HEK293T (cell line): ENCODE data around the gene IRF2.
A peak's percentile ranks its signal among the peaks of the same experiment; 100 is the strongest.

Experiments
- CTCF ChIA-PET: fragments of 350-600 bp; formaldehyde crosslinking; extraction: SDS; loops from one replicate; lab custom pipeline; 2021; ENCODE audit warnings: antibody characterized with exemption, inconsistent platforms; lab: Yijun Ruan, JAX
- POLR2A ChIA-PET: fragments of 350-600 bp; formaldehyde crosslinking; extraction: SDS; loops from one replicate; lab custom pipeline; 2020; ENCODE audit warnings: antibody characterized with exemption, inconsistent platforms; lab: Yijun Ruan, JAX
- DNase-seq: peaks from one replicate; pipeline ENCODE4 v3.0.0; 2012; ENCODE audit warnings: mixed read lengths; ENCODE audit errors: extremely low spot score
- ARNT ChIP-seq: fragments of 450-650 bp; IDR thresholded peaks from 2 replicates; pipeline ENCODE4 v1.6.1; 2017; ENCODE audit warnings: mild to moderate bottlenecking
- BHLHE40 ChIP-seq: fragments of 450-650 bp; IDR thresholded peaks from 2 replicates; pipeline ENCODE4 v1.6.1; 2016; ENCODE audit warnings: mild to moderate bottlenecking, moderate library complexity, borderline replicate concordance
- CTBP1 ChIP-seq: fragments of 450-650 bp; IDR thresholded peaks from 2 replicates; pipeline ENCODE4 v1.6.1; 2016; ENCODE audit warnings: borderline replicate concordance
- ELF4 ChIP-seq: fragments of 450-650 bp; IDR thresholded peaks from 2 replicates; pipeline ENCODE4 v1.6.1; 2017; ENCODE audit warnings: antibody characterized with exemption
- FOXA1 ChIP-seq: fragments of 450-650 bp; IDR thresholded peaks from 2 replicates; pipeline ENCODE4 v1.6.1; 2016; ENCODE audit warnings: mild to moderate bottlenecking
- FOXK2 ChIP-seq: fragments of 450-650 bp; IDR thresholded peaks from 2 replicates; pipeline ENCODE4 v1.6.1; 2016; ENCODE audit warnings: mild to moderate bottlenecking
- FOXM1 ChIP-seq: fragments of 450-650 bp; IDR thresholded peaks from 2 replicates; pipeline ENCODE4 v1.6.1; 2017; ENCODE audit warnings: mild to moderate bottlenecking, borderline replicate concordance
- HDGF ChIP-seq: fragments of 450-650 bp; IDR thresholded peaks from 2 replicates; pipeline ENCODE4 v1.6.1; 2017; ENCODE audit warnings: antibody characterized with exemption, borderline replicate concordance
- L3MBTL2 ChIP-seq: fragments of 450-650 bp; conservative IDR thresholded peaks from 2 replicates; pipeline ENCODE4 v1.6.1; 2016; ENCODE audit warnings: mild to moderate bottlenecking
- LEF1 ChIP-seq: fragments of 450-650 bp; IDR thresholded peaks from 2 replicates; pipeline ENCODE4 v1.6.1; 2017; ENCODE audit warnings: mild to moderate bottlenecking, borderline replicate concordance
- NFRKB ChIP-seq: fragments of 450-650 bp; IDR thresholded peaks from 2 replicates; pipeline ENCODE4 v1.6.1; 2016; ENCODE audit warnings: mild to moderate bottlenecking, moderate library complexity
- SP1 ChIP-seq: fragments of 450-650 bp; IDR thresholded peaks from 2 replicates; pipeline ENCODE4 v1.6.1; 2017
- SUZ12 ChIP-seq: fragments of 450-650 bp; IDR thresholded peaks from 2 replicates; pipeline ENCODE4 v1.6.1; 2016; ENCODE audit warnings: mild to moderate bottlenecking
- TARDBP ChIP-seq: fragments of 450-650 bp; IDR thresholded peaks from 2 replicates; pipeline ENCODE4 v1.6.1; 2016
- ZNF384 ChIP-seq: fragments of 450-650 bp; IDR thresholded peaks from 2 replicates; pipeline ENCODE4 v1.6.1; 2016
- TF ChIP-seq, protein P1 (sequence below): fragments of 450-650 bp; IDR thresholded peaks from 2 replicates; pipeline ENCODE4 v1.6.1; 2016

IRF2 gene

GRCh38 chr4:184474263-184475095, at the start of gene IRF2:
TSS of gene IRF2 (minus strand) at chr4:184474550. CDS start at chr4:184429064, 45,486 bp downstream.
- peak; percentile 80 for DNase-seq
- CTCF ChIA-PET: no interaction called here
- TF ChIP-seq L3MBTL2: peak; percentile 58
- no peak for TF ChIP-seq NFRKB
- TF ChIP-seq SP1: no peak
- TF ChIP-seq FOXK2: no peak
- no peak for TF ChIP-seq ARNT
- TF ChIP-seq BHLHE40: no peak
- no peak for TF ChIP-seq CTBP1
- TF ChIP-seq, protein P1, sequence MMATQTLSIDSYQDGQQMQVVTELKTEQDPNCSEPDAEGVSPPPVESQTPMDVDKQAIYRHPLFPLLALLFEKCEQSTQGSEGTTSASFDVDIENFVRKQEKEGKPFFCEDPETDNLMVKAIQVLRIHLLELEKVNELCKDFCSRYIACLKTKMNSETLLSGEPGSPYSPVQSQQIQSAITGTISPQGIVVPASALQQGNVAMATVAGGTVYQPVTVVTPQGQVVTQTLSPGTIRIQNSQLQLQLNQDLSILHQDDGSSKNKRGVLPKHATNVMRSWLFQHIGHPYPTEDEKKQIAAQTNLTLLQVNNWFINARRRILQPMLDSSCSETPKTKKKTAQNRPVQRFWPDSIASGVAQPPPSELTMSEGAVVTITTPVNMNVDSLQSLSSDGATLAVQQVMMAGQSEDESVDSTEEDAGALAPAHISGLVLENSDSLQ: no peak
- no peak for TF ChIP-seq SUZ12
- POLR2A ChIA-PET: interaction anchor here (0.6 to 2.6 kb wide), 33 partner anchors 9 to 260 kb away, joined by 3 to 42 read pairs (median 4); partner anchors contain the start of genes CASP3, CENPU and PRIMPOL

DNA sequence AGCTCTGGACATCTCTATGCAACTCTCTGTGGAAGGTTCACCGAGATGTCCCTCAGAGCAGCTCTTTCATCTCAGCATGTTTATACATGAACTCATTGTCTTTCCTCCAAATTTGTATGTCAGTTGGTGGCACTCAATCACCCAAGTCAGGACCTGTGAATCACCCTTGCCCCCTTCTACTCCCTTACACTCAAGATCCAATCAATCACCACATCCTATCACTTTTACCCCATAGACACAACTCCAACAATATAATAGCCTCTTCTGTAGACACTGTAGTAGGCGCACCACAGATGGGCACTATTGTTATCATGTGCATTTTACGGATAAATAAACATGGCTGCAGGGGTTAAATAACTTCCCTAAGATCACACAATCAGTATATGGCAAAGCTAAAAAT, 41.3 kb upstream of the IRF2 start:
- CTCF ChIA-PET: interaction anchor here (2.1 kb wide), 1 partner anchor 9 kb away, joined by 9 read pairs; no protein-coding TSS in a partner anchor

GRCh38 chr4:184514121-184514988, 40.0 kb upstream of the IRF2 start:
- TF ChIP-seq SUZ12 (no peak), ELF4 (no peak), FOXM1 (no peak), BHLHE40 (no peak), TARDBP (no peak), FOXK2 (no peak), SP1 (no peak), L3MBTL2 (no peak), FOXA1 (no peak), NFRKB (no peak), ARNT (no peak), ZNF384 (no peak), LEF1 (no peak), HDGF (no peak), CTBP1 (no peak)
- TF ChIP-seq, protein P1: no peak
- POLR2A ChIA-PET: interaction anchor here (1.3 to 2.2 kb wide), 3 partner anchors 23 to 171 kb away, joined by 3 to 11 read pairs (median 7); partner anchors contain the start of gene IRF2
- no peak for DNase-seq
- CTCF ChIA-PET: interaction anchor here (1.7 to 2.1 kb wide), 2 partner anchors 8 to 250 kb away, joined by 5 to 9 read pairs; no protein-coding TSS in a partner anchor

More for the DNA sequence above, 41.3 kb upstream of the IRF2 start:
- POLR2A ChIA-PET: interaction anchor here (2.1 to 2.2 kb wide), 2 partner anchors 21 to 41 kb away, joined by 7 to 11 read pairs; partner anchors contain the start of gene IRF2
- DNase-seq: no peak
- TF ChIP-seq SP1: no peak
- TF ChIP-seq, protein P1: no peak
- TF ChIP-seq FOXK2: no peak
- TF ChIP-seq LEF1: no peak
- no peak for TF ChIP-seq L3MBTL2
- TF ChIP-seq FOXA1: no peak
- TF ChIP-seq ELF4: no peak
- no peak for TF ChIP-seq NFRKB
- TF ChIP-seq CTBP1: no peak
- no peak for TF ChIP-seq ARNT
- TF ChIP-seq FOXM1: no peak
- TF ChIP-seq ZNF384: no peak
- TF ChIP-seq SUZ12: no peak
- TF ChIP-seq TARDBP: no peak
- no peak for TF ChIP-seq BHLHE40
- TF ChIP-seq HDGF: no peak

GRCh38 chr4:184513802-184514120, 39.4 kb upstream of the IRF2 start:
- TF ChIP-seq NFRKB: no peak
- TF ChIP-seq, protein P1: no peak
- ChIA-PET POLR2A (interaction anchor here (1.3 to 2.2 kb wide), 3 partner anchors 23 to 170 kb away, joined by 3 to 11 read pairs (median 7); partner anchors contain the start of gene IRF2), CTCF (interaction anchor here (1.7 kb wide), 1 partner anchor 249 kb away, joined by 5 read pairs; no protein-coding TSS in a partner anchor)
- no peak for DNase-seq

DNA sequence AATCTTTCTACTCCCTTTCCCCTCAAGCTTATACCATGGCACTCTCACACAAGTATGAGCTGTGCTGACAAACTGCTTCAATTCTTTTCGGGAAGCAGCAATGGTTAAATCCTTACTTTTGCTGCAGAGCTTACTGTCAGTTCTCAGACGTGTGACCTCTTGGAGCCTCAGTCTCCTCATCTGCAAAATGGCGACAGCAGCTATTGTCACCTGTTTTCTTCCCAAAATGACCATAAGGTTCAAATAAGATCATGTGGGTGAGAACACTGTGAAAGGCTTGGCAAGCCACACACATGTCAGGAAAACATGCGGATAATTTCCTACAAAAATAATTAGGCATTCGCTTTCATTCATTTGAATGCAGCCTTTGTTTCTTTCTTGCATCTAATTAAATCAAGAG, 36.8 kb upstream of the IRF2 start:
- TF ChIP-seq CTBP1: no peak
- no peak for TF ChIP-seq SP1
- TF ChIP-seq LEF1: no peak
- TF ChIP-seq SUZ12: no peak
- TF ChIP-seq NFRKB: no peak
- ChIA-PET CTCF (no interaction called here), POLR2A (no interaction called here)
- DNase-seq: no peak
